GM10266 (cell line): ENCODE measurements around the gene GPHN.

Experiments used
- DNase-seq: peaks from one replicate; pipeline ENCODE4 v3.0.0; 2012; ENCODE audit errors: extremely low spot score
- TF ChIP-seq, protein P1 (sequence below): IDR thresholded peaks from 2 replicates; pipeline ENCODE4 v1.5.1; 2012; ENCODE audit warnings: mild to moderate bottlenecking, low read depth; ENCODE audit not compliant: control insufficient read depth, insufficient read depth; ENCODE audit errors: missing control alignments

The GPHN gene

DNA sequence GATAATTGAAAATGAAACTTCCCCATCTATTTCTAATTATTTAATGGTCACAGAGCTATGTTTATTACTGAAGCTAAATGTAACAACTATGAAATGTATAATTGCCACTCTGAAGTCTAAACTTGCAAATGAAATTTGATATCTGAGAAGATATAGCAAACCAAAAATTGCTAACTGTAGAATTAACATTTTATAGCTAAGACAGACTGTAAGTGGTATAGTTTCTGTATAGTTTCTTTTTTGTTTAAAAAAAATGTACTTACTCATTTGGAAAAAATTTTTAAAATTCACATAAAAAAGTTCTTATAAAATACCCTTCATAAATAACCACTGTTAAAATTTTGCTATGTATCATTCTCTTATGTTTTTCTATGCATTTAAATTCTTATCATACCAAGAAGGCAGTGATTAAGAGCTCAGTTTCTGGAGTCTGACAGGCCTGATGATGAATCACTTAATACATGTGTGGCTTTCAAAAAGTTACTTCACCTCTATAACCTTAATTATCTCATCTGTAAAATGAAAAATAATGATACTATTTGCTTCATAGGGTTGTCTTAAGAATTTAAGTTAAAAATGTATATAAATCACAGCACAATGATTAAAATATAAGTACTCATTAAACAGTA, 466.6 kb downstream of the GPHN start:
- TF ChIP-seq, protein P1, sequence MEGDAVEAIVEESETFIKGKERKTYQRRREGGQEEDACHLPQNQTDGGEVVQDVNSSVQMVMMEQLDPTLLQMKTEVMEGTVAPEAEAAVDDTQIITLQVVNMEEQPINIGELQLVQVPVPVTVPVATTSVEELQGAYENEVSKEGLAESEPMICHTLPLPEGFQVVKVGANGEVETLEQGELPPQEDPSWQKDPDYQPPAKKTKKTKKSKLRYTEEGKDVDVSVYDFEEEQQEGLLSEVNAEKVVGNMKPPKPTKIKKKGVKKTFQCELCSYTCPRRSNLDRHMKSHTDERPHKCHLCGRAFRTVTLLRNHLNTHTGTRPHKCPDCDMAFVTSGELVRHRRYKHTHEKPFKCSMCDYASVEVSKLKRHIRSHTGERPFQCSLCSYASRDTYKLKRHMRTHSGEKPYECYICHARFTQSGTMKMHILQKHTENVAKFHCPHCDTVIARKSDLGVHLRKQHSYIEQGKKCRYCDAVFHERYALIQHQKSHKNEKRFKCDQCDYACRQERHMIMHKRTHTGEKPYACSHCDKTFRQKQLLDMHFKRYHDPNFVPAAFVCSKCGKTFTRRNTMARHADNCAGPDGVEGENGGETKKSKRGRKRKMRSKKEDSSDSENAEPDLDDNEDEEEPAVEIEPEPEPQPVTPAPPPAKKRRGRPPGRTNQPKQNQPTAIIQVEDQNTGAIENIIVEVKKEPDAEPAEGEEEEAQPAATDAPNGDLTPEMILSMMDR = no peak
- no peak for DNase-seq

DNA sequence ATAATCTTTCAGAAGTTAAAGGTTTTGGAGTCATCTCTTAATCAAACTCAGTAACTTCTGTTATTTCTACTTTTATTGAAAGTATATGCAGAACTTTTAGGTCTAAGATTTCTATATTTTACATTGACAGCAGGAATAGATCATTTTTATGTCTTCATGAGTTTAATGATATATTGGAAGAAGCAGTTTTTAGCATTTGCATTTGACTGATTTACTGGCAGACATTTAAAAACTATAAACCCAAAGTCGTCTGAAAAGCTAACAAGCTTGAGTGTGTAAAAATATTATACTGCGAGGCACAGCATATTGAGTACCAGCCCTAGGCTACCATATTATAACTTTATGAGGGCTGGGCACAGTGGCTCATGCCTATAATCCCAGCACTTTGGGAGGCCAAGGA, 467.3 kb downstream of the GPHN start:
- no peak for DNase-seq
- TF ChIP-seq, protein P1 = no peak

DNA sequence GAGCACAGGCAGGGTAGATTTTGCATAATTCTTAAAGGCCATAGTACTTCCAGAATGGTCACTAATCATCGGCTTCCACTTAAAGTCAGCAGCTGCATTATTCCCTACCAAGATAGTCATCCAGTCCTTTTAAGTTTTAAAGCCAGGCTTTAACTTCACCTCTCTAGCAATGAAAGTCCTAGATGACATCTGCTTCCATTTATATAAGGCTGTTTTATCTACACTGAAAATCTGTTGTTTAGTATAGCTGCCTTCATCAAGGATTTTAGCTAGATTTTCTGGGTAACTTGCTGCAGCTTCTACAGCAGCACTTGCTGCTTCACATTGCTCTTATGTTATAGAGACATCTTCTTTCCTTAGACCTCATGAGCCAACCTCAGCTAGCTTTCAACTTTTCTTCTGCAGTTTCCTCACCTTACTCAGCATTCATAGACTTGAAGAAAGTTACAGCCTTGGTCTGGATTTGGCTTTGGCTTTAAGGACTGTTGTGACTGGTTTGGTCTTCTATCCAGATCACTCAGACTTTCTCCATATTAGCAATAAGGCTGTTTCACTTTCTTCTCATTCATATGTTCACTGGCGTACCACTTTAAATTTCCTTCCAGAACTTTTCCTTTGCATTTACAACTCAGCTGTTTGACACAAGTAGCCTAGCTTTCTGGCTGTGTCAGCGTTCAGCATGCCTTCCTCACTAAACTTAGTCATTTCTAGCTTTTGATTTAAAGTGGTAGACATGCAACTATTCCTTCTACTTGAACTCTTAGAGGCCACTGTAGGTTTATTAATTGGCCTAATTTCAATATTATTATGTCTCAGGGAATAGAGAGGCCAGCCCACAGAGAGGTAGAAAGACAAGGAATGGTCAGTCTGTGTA, 471.4 kb downstream of the GPHN start:
- TF ChIP-seq, protein P1 = no peak
- DNase-seq = no peak

DNA sequence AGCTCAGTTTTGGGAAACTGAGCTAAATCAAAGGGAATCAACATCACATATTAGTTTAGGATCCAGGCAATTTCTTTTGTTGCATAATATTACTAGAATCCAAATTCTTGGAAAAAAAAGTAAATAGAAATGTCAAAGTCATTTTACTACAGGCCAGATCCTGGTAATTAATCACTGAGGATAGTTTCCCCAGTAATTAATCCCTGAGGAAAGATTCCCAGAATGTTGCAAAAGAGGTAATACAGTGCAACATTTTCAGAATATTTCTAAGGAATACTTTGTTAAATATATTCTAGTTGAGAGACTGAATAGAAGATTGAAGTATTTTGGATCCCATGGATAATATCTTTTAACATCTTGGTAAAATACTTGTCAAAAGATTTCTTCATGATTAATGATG, 474.3 kb downstream of the GPHN start:
- TF ChIP-seq, protein P1 = no peak
- no peak for DNase-seq

DNA sequence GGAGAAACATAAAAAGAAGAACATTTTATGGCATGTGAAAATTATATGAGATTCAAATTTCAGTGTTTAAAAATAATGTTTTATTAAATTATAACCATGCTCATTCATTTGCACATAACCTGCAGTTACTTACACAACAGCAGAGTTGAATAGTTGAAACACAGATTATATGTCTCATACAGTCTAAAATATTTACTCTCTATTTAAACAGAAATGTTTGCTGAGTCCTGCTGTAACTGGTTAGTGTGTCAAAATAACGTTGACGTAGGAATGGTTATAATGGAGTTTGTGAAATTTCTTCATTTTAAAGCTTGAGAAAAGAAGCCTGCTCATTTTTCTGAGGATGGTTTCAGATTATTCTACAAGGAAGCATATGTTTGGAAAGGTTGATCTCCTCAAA, 484.8 kb downstream of the GPHN start:
- no peak for DNase-seq
- TF ChIP-seq, protein P1 = no peak

DNA sequence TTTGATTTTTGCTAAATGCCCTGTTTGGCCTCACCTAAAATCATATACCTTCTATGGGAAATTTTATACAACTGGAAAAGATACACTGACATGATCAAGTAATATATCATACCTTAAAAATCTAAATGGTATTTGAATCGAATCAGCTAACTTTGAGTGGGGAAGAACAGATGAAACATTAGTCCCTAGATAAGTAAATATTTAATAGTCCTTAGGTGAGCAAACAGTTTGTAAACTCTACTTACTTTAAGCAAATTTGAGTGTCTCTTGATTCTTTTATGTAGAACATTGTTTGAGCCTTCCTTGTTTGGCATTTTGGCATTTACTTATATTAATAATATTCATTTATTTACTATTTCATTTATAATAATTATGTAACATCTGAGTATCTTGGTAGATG, 485.6 kb downstream of the GPHN start:
- TF ChIP-seq, protein P1 = no peak
- no peak for DNase-seq

DNA sequence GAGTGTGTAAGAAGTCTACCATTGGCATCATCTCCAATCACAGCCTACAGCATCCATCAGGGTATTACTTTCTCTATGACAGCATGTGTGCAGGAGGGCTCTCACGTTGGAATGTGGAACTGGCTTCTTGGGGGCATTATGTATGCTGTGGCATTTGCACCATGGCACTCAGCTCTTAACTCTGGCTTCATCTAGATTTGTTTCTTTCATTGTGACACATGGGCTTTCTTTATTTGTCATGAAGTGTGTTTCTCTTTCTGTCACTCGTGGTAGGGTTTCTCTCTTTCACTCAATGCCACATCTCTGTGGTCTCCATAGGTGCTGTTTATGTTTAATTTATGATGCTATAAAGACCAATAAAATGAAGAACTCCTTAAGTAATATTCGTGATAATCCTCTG, 490.1 kb downstream of the GPHN start:
- DNase-seq = no peak
- TF ChIP-seq, protein P1 = no peak
